ENCODE results near the gene TBX1. TPM values are rescaled to one million over a fixed set of nuclear protein-coding genes. Genes with fewer than 3 reads are reported as not detected.

Gene TBX1
- total and polyA plus RNA-seq, 2 experiments from 2014 or later = 0.12 to 0.71 TPM

DNA sequence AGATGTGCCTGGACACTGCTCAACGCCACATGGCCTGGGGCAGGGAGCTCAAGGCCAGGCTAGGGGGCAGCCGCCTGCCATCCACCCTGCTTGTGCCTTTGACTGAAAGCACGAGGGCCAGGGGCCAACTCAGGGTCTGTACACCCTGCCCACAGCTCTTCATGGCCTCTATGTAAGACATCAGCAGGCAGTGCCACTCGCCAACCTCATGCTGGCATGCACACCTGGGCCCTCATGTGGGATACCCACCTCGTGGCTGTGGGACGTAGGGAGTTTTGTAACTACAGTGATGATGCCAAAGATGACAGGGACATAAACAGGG lies 25.6 kb downstream of the TBX1 start:
- no peaks in the 10 kb centered on the region for H3K36me3 ChIP-seq
- H3K9me3 ChIP-seq (ENCODE audit: low read depth) = no peaks in the 10 kb centered on the region
- TF ChIP-seq, protein P1, sequence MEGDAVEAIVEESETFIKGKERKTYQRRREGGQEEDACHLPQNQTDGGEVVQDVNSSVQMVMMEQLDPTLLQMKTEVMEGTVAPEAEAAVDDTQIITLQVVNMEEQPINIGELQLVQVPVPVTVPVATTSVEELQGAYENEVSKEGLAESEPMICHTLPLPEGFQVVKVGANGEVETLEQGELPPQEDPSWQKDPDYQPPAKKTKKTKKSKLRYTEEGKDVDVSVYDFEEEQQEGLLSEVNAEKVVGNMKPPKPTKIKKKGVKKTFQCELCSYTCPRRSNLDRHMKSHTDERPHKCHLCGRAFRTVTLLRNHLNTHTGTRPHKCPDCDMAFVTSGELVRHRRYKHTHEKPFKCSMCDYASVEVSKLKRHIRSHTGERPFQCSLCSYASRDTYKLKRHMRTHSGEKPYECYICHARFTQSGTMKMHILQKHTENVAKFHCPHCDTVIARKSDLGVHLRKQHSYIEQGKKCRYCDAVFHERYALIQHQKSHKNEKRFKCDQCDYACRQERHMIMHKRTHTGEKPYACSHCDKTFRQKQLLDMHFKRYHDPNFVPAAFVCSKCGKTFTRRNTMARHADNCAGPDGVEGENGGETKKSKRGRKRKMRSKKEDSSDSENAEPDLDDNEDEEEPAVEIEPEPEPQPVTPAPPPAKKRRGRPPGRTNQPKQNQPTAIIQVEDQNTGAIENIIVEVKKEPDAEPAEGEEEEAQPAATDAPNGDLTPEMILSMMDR (IDR thresholded peaks at IDR 0.05; ENCODE audit: low read depth, low read length) = no peak
- no peak for DNase-seq (ENCODE audit: low read depth in 1 of 2, low spot score in 1 of 2)
- no peaks in the 10 kb centered on the region for H3K27me3 ChIP-seq
- H3K4me1 ChIP-seq (ENCODE audit: low read depth) = no peaks in the 10 kb centered on the region
- H3K27ac ChIP-seq = no peak overlapping the region
- H3K4me3 ChIP-seq = no peak overlapping the region

DNA sequence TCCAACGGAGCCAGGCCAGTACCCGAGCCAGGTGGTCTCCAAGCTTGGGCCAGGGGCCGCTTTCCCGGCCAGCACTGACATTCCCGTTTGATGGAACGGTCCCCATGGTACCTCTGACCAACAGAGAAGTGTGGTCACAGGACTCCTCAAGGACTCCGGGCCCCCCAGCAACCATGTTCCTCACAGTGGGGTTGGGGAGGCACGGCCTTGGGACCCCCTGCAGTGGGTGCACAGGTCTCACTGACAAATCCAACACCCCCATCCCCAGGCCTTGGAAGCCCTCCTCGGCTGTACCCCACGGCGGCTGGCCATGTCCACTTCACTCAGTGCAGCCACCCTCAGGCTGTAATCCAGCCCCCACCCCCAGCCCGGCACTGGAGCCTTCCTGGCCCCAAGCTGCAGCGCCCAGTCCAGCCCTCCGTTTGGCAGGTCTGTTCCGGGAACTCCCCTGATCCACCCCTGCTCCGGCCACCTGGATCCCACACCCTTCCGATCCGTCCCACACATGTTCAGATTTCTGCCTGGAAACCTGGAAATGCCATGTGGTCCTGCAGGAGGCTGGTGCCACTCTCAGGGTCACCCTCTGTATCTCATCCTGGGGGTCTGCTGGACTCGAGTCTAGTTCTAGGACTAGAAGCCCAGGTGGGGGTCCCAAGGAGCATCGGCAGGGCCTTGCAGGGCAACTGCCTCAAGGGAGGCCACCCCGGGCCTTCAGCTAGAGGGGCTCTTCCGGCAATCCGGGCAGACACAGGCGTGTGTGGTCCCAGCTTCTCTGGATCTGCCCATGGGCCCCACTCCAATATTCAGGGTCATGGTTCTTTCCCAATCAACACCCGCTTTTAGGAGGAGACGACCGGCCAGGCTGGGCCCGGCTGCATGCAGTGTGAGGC lies 26.6 kb downstream of the TBX1 start:
- no peaks in the 10 kb centered on the region for H3K27me3 ChIP-seq
- H3K4me1 ChIP-seq (ENCODE audit: low read depth) = no peaks in the 10 kb centered on the region
- no peak for DNase-seq (ENCODE audit: low read depth in 1 of 2, low spot score in 1 of 2)
- H3K27ac ChIP-seq = no peak overlapping the region
- no peaks in the 10 kb centered on the region for H3K9me3 ChIP-seq (ENCODE audit: low read depth)
- H3K36me3 ChIP-seq = no peaks in the 10 kb centered on the region
- TF ChIP-seq, protein P1 (IDR thresholded peaks at IDR 0.05; ENCODE audit: low read depth, low read length) = no peak
- no peak overlapping the region for H3K4me3 ChIP-seq

DNA sequence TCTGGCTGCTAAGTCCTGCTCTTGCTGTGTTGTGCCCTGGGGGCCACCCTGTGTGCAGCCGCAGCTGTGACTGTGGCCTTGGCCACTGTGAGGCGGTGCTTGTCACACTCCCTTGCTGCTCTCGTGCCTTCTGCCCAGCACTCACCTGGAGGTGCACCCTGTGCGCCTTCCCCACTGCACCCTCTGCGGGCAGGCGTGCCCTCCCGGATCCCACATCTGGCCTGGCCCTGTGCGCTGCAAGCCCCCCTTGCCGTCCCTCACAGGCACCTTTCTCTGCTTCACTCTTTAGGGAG lies 27.2 kb downstream of the TBX1 start:
- H3K4me3 ChIP-seq = no peak overlapping the region
- no peaks in the 10 kb centered on the region for H3K36me3 ChIP-seq
- no peaks in the 10 kb centered on the region for H3K27me3 ChIP-seq
- H3K27ac ChIP-seq = no peak overlapping the region
- no peaks in the 10 kb centered on the region for H3K9me3 ChIP-seq (ENCODE audit: low read depth)
- DNase-seq (ENCODE audit: low read depth in 1 of 2, low spot score in 1 of 2) = no peak
- H3K4me1 ChIP-seq (ENCODE audit: low read depth) = no peaks in the 10 kb centered on the region
- TF ChIP-seq, protein P1 (IDR thresholded peaks at IDR 0.05; ENCODE audit: low read depth, low read length) = no peak

DNA sequence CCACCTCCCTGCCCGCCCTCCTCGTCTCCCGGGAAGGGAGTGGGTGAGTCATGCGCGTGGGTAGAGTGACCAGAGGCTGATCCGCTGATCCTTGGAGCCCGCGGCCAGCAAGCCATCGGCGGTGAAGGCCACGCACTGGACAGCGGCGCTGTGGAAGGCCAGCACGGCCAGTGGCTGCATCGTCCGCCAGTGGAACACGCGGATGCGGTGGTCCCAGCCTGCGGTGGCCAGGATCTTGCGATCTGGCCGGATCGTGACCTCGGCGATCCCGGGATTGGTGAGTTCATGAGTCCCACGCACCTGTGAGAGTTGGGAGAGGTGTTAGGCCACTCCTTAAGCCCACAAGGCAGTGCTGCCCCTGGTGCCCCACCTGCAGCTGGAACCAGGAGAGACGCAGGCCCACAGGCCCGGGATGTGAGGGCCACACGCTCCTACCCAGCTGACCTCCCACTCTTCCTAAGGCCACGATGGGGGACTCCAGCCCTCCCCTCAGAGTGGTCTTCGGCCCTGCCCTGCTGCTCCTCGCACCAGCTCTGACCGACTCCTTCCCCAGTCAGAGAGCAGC lies 28.2 kb downstream of the TBX1 start:
- Histone ChIP-seq H3K4me3 (no peak overlapping the region), H3K27me3 (no peaks in the 10 kb centered on the region), H3K36me3 (no peaks in the 10 kb centered on the region), H3K27ac (no peak overlapping the region), H3K4me1 (ENCODE audit: low read depth) (no peaks in the 10 kb centered on the region), H3K9me3 (ENCODE audit: low read depth) (no peaks in the 10 kb centered on the region)
- no peak for DNase-seq (ENCODE audit: low read depth in 1 of 2, low spot score in 1 of 2)
- TF ChIP-seq, protein P1 (IDR thresholded peaks at IDR 0.05; ENCODE audit: low read depth, low read length) = no peak

DNA sequence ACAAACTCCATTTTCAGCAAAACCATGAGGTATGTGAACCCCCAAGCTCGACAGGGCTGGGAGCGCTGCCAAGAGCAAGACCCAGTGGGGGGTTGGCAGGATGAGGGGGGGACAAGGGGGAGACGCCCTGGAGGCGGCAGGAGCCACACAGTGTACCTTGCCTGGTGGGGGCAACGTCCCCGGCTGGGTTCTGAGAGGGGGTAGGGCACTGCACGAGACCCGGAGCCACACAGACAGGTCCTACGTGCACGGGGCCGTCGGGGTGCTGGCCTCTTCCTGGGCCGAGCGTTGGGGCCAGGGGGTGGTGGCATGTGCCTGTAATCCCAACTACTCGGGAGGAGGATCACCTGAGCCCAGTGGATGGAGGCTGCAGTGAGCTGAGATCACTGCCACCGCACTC lies 28.8 kb downstream of the TBX1 start:
- Histone ChIP-seq H3K4me1 (ENCODE audit: low read depth) (no peaks in the 10 kb centered on the region), H3K36me3 (no peaks in the 10 kb centered on the region), H3K27me3 (no peaks in the 10 kb centered on the region), H3K4me3 (no peak overlapping the region), H3K27ac (no peak overlapping the region), H3K9me3 (ENCODE audit: low read depth) (no peaks in the 10 kb centered on the region)
- TF ChIP-seq, protein P1 (IDR thresholded peaks at IDR 0.05; ENCODE audit: low read depth, low read length) = no peak
- no peak for DNase-seq (ENCODE audit: low read depth in 1 of 2, low spot score in 1 of 2)

Measured in cardiac muscle cell (in vitro differentiated cells and primary cell).